GM06990 (cell line): Measurements from ENCODE around the gene VSTM2A.
"Not testable (repeated sequence)": the region's sequence is repeated elsewhere in the genome, so short reads cannot be mapped to it uniquely, and the experiment has no call there.

Experiments
- DNase-seq: peaks from one replicate; pipeline ENCODE4 v3.0.0-alpha.2; 2011; ENCODE audit not compliant: insufficient read length; ENCODE audit errors: extremely low read depth
- H3K27me3 ChIP-seq: replicated peaks from 2 replicates; pipeline ENCODE4 v1.6.0; 2011; ENCODE audit warnings: low read length; ENCODE audit not compliant: control insufficient read depth, insufficient read depth
- H3K36me3 ChIP-seq: 2 replicates; pipeline ENCODE4 v1.5.1; 2011; ENCODE audit warnings: low read length; ENCODE audit not compliant: control insufficient read depth, insufficient read depth
- H3K4me3 ChIP-seq: replicated peaks from 2 replicates; pipeline ENCODE4 v1.5.1; 2011; ENCODE audit warnings: low read depth, mild to moderate bottlenecking, control low read depth, low read length
- TF ChIP-seq, protein P1 (sequence below): IDR thresholded peaks from 2 replicates; pipeline ENCODE4 v1.5.1; 2011; ENCODE audit warnings: low read length, control low read depth, mild to moderate bottlenecking, inconsistent platforms; ENCODE audit not compliant: insufficient read depth, poor library complexity, severe bottlenecking

VSTM2A gene, protein sequence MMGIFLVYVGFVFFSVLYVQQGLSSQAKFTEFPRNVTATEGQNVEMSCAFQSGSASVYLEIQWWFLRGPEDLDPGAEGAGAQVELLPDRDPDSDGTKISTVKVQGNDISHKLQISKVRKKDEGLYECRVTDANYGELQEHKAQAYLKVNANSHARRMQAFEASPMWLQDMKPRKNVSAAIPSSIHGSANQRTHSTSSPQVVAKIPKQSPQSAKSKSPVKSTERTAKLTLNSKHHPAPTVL

DNA sequence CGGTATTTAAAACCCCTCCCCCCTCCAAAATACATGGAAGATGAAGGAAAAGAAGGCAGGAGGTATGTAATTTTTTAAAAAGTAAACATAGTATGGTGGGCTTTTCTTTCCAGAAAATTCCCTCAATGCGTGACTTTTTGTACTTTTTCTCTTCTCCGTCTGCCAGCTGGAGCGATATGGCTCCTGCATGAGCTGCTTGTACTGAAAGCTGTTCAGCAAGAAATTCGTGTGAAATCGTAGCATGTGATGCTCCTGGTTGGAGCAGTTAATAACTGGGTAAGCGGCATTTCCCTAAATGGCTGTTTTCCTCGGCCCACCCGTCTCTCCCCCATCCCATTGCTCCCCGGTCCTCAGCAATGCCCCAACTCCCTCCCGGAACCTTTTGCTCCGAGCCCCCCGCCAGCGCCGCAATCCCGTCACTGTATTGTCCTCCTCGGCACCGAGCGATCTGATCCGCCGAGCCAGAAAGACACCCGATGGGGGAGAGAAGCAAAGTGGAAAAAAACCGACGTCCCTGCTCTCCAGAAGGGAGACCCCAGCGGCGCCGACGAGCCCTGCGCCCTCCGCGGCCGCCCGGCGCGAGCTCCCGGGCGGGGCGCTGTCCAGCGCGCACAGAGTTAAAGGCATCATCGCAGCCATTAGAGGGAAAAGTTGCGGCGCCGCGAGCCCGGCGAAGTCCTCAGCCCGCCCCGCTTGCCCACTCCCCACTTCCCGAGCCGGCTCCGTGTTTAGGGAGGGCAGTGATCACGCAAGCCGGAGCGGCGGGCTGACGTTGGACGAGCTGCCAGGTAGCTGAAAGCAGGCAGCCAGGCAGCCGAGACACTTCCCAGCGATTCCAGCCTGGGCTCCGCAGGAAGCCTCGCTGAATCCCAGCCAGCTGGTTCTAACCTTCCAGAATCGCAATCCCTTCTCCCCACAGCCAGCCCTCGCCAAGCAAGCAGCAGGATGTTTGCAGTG, at the start of gene VSTM2A:
Gene VSTM2A, plus strand, starts transcription at position 707 of the 957 bp plus-strand sequence. CDS start 356 bp downstream, outside the sequence.
- Histone ChIP-seq H3K27me3 (no peaks in the 10 kb centered on the region), H3K4me3 (no peak within 1 kb of the TSS), H3K36me3 (no peaks in the 10 kb centered on the region)
- DNase-seq: no peak
- TF ChIP-seq, protein P1, sequence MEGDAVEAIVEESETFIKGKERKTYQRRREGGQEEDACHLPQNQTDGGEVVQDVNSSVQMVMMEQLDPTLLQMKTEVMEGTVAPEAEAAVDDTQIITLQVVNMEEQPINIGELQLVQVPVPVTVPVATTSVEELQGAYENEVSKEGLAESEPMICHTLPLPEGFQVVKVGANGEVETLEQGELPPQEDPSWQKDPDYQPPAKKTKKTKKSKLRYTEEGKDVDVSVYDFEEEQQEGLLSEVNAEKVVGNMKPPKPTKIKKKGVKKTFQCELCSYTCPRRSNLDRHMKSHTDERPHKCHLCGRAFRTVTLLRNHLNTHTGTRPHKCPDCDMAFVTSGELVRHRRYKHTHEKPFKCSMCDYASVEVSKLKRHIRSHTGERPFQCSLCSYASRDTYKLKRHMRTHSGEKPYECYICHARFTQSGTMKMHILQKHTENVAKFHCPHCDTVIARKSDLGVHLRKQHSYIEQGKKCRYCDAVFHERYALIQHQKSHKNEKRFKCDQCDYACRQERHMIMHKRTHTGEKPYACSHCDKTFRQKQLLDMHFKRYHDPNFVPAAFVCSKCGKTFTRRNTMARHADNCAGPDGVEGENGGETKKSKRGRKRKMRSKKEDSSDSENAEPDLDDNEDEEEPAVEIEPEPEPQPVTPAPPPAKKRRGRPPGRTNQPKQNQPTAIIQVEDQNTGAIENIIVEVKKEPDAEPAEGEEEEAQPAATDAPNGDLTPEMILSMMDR: no peak

DNA sequence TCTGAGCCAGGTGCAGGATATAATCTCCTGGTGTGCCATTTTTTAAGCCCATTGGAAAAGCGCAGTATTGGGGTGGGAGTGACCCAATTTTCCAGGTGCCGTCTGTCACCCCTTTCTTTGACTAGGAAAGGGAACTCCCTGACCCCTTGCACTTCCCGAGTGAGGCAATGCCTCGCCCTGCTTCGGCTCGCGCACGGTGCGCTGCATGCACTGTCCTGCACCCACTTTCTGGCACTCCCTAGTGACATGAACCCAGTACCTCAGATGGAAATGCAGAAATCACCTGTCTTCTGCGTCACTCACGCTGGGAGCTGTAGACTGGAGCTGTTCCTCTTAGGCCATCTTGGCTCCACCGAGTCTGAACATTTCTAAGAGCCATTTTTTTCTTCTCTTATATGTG, 37.6 kb upstream of the VSTM2A start:
- not testable (repeated sequence) for DNase-seq, H3K27me3 ChIP-seq, H3K36me3 ChIP-seq, H3K4me3 ChIP-seq

DNA sequence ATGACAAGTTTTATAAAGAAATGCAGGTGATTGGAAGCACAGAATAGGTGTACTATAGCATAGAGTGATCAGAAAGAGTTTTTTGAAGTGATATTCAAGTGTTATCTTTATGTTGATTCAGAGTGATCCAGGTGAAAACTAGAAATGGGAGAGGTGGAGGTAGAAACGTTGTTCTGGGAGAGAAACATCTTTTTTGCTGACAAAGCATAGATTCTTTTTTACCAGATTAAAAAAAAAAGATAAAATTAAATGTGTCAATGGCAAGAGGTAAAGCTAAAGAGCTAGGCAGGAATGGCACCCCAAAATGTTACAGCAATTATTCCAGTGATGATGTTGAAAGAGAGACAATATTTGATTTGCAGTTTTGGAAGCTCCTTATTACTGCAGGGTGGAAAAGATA, 12.6 kb upstream of the VSTM2A start:
- no peaks in the 10 kb centered on the region for H3K27me3 ChIP-seq
- TF ChIP-seq, protein P1: no peak
- H3K4me3 ChIP-seq: no peak overlapping the region
- no peak for DNase-seq
- H3K36me3 ChIP-seq: no peaks in the 10 kb centered on the region

DNA sequence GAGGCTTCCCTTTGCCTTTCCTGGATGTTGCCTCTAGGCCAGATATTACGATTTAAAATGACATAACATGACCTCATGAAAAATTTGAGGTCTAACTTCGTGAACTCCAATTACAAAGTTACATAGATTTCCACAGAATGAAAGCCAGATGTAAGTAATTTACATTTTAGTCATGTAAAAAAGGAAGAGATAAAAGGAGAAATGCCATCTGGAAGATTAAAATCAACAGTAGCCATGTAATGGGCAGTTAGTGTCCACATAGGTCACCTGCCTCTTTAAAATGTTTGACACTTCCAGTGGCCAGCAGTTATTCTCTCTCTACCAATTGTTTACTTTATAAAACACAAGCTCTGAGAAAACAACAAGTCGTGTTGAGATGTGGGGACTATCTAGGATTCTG, 4.1 kb upstream of the VSTM2A start:
- no peaks in the 10 kb centered on the region for H3K36me3 ChIP-seq
- no peak for DNase-seq
- no peak overlapping the region for H3K4me3 ChIP-seq
- H3K27me3 ChIP-seq: no peaks in the 10 kb centered on the region
- TF ChIP-seq, protein P1: no peak

DNA sequence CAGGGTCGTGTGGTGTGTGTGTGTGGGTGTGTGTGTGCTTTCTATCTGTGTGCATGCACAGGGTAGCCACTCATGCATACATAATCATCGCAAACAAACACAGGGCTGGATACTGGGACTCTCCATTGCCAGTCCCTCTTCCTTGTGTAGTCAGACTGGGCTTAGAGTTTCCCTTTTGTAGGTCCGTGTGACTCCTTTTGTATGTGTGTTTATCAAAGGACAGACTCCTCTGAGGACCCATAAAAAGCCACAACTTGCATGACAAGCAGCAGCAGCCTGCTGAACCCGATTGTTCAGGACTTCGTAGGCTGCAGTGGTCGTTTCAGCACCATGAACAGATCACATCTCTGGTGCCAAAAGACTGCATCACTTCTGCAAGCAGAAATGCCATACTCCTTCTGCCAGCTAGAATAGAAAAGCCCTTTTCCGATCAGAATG, 895 bp downstream of the VSTM2A start:
- Histone ChIP-seq H3K4me3 (no peak overlapping the region), H3K27me3 (no peaks in the 10 kb centered on the region)
- TF ChIP-seq, protein P1: no peak

DNA sequence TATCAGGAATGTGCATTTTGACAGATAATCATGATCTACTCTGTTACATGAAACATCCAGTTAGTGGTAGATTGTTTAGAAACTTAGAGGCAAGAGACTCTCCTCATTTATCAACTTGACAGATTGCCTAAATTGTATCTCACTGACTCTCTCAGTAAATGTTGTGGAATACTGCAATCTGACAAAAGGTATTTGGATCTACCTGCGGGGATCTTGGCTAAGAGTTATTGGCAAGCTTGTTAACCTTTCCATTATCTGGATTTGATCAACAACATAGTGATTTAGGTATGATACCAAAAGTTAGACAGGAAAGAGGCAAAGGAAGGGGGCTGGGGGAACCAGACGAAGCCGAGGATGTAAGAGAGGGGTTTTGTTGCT, 2.0 kb downstream of the VSTM2A start:
- H3K27me3 ChIP-seq: no peaks in the 10 kb centered on the region
- no peak for DNase-seq

More for the DNA sequence above, 895 bp downstream of the VSTM2A start:
- H3K36me3 ChIP-seq: no peaks in the 10 kb centered on the region
- no peak for DNase-seq

More for the DNA sequence above, 2.0 kb downstream of the VSTM2A start:
- Histone ChIP-seq H3K4me3 (no peak overlapping the region), H3K36me3 (no peaks in the 10 kb centered on the region)
- TF ChIP-seq, protein P1: no peak
